K562 (cell line): Measurements from ENCODE around the gene B3GALT4. TPM values are rescaled to one million over a fixed set of nuclear protein-coding genes. Genes with fewer than 3 reads are reported as not detected.

Experiments
- ARID2 ChIP-seq: fragments of 450-650 bp; IDR thresholded peaks from 2 replicates; pipeline ENCODE4 v1.6.1; 2017; ENCODE audit warnings: antibody characterized with exemption, mild to moderate bottlenecking
- CBX1 ChIP-seq: sonication (generic); IDR thresholded peaks from 2 replicates; pipeline ENCODE4 v1.6.1; 2016; ENCODE audit warnings: antibody characterized with exemption, low read depth, mild to moderate bottlenecking
- EHMT2 ChIP-seq: fragments of 450-650 bp; IDR thresholded peaks from 2 replicates; pipeline ENCODE4 v1.6.1; 2018; ENCODE audit warnings: antibody characterized with exemption
- GTF3C2 ChIP-seq: IDR thresholded peaks from 3 replicates; pipeline ENCODE4 v1.6.1; 2011; ENCODE audit warnings: borderline replicate concordance, mild to moderate bottlenecking, moderate library complexity; ENCODE audit not compliant: insufficient read length; ENCODE audit errors: extremely low read depth
- HOXB6 ChIP-seq: fragments of 250-450 bp; sonication (Bioruptor Pico); IDR thresholded peaks from 2 replicates; pipeline ENCODE4 v1.5.1; 2022; ENCODE audit warnings: mild to moderate bottlenecking, borderline replicate concordance
- KAT2B ChIP-seq: IDR thresholded peaks from one replicate; pipeline ENCODE4 v1.6.1; 2012; ENCODE audit warnings: low read depth, mild to moderate bottlenecking, control low read depth, inconsistent platforms, low read length, moderate library complexity
- MLX ChIP-seq, 2 experiments: fragments of 450-650 bp in 1 of 2; sonication (generic) in 1 of 2; formaldehyde crosslinking; conservative IDR thresholded peaks; 2 replicates each; pipeline versions ENCODE4 v1.4.0 to v1.8.1; 2020 to 2022; ENCODE audit warnings: mild to moderate bottlenecking in 1 of 2, missing genetic modification reagents in 1 of 2
- PHF8 ChIP-seq: fragments of 200-600 bp; sonication (generic); IDR thresholded peaks from 2 replicates; pipeline ENCODE4 v1.6.1; 2012; ENCODE audit warnings: mixed run types, mild to moderate bottlenecking, inconsistent platforms, low read length, moderate library complexity, borderline replicate concordance
- POLR2B ChIP-seq: fragments of 450-650 bp; IDR thresholded peaks from 2 replicates; pipeline ENCODE4 v1.6.1; 2018; ENCODE audit warnings: low read depth; ENCODE audit not compliant: partially characterized antibody
- POLR2H ChIP-seq: IDR thresholded peaks from 2 replicates; pipeline ENCODE4 v1.6.1; 2016; ENCODE audit warnings: missing genetic modification characterization, low read depth, mild to moderate bottlenecking, control low read depth, missing compliant biosample characterization, moderate library complexity
- RHOXF2B ChIP-seq: fragments of 250-450 bp; sonication (Bioruptor Pico); conservative IDR thresholded peaks from 2 replicates; pipeline ENCODE4 v1.5.1; 2021
- SMARCC2 ChIP-seq: fragments of 450-650 bp; IDR thresholded peaks from 2 replicates; pipeline ENCODE4 v1.6.1; 2017; ENCODE audit warnings: antibody characterized with exemption, moderate library complexity, mild to moderate bottlenecking, low read depth
- ZBTB5 ChIP-seq: fragments of 450-650 bp; IDR thresholded peaks from 2 replicates; pipeline ENCODE4 v1.6.1; 2017; ENCODE audit warnings: antibody characterized with exemption
- ZFP91 ChIP-seq: sonication (generic); formaldehyde crosslinking; IDR thresholded peaks from 2 replicates; pipeline ENCODE4 v1.8.0; 2022; ENCODE audit warnings: mild to moderate bottlenecking, missing genetic modification reagents
- ZNF23 ChIP-seq: fragments of 250-450 bp; sonication (Bioruptor Pico); IDR thresholded peaks from 2 replicates; pipeline ENCODE4 v1.4.0; 2020; ENCODE audit warnings: mild to moderate bottlenecking
- ZNF232 ChIP-seq: sonication (generic); formaldehyde crosslinking; IDR thresholded peaks from 2 replicates; pipeline ENCODE4 v1.8.0; 2022; ENCODE audit warnings: mild to moderate bottlenecking, missing genetic modification reagents
- ZNF239 ChIP-seq: fragments of 250-450 bp; sonication (Bioruptor Pico); IDR thresholded peaks from 2 replicates; pipeline ENCODE4 v1.4.0; 2020; ENCODE audit warnings: mild to moderate bottlenecking
- ZNF324 ChIP-seq: fragments of 250-450 bp; sonication (Bioruptor Pico); IDR thresholded peaks from 2 replicates; pipeline ENCODE4 v1.4.0; 2020; ENCODE audit warnings: mild to moderate bottlenecking
- polyA plus RNA-seq, 8 experiments: library from polyadenylated mRNA; depleted of rRNA in 4 of 8; stranded (reverse) in 5 of 8; unstranded in 3 of 8; fragments of >200 nt; fragmentation: Nextera tagmentation in 2 of 8; fragmentation: Illumina TruSeq in 1 of 8; extraction: Ambion mirVana in 2 of 8; extraction: Trizol in 1 of 8; gene quantifications; 2 replicates each; pipeline versions ENCODE4 v1.2.1 to v1.2.3, GENCODE V29; 2011 to 2014; ENCODE audit warnings: inconsistent platforms in 1 of 8, missing spikeins in 1 of 8
- total RNA-seq, 7 experiments: library from RNA; depleted of rRNA in 6 of 7; stranded (reverse); fragments of >200 nt in 6 of 7; fragmentation: Illumina TruSeq in 2 of 7; extraction: Trizol in 2 of 7; gene quantifications; 2 replicates each; pipeline versions ENCODE4 v1.2.1 to v1.2.3, GENCODE V29; 2011 to 2021; ENCODE audit warnings: low replicate concordance in 1 of 7

Gene B3GALT4
- total and polyA plus RNA-seq, 9 of the 15 experiments (the other 6 are each of a cell fraction or from before 2014, with no cell fraction given): 0.11 to 1.3 (median 0.53) TPM; not detected in 1

GRCh38 chr6:33249732-33250630, 26.9 kb upstream of the B3GALT4 start (continued):
- TF ChIP-seq EHMT2: no peak
- TF ChIP-seq SMARCC2: peak; percentile 63; the same call in 1 of the 2 replicates
- 0 out of 2 replicates have a peak, but pooled peaks have one; percentile 47 for TF ChIP-seq ZFP91 (CRISPR knock-in tag)
- peak; percentile 51; the same call in 1 of the 2 replicates for TF ChIP-seq ARID2
- TF ChIP-seq ZNF232 (CRISPR knock-in tag): no peak
- TF ChIP-seq POLR2H (tag): peak; percentile 68; the same call in 1 of the 2 replicates
- TF ChIP-seq POLR2B: peak; percentile 10
- 0 out of 2 replicates have a peak, but pooled peaks have one; percentile 61 for TF ChIP-seq RHOXF2B (CRISPR knock-in tag)
- no peak for TF ChIP-seq CBX1
- TF ChIP-seq KAT2B: no peak
- no peak for TF ChIP-seq GTF3C2
- 0 out of 2 replicates have a peak, but pooled peaks have one; percentile 28 for TF ChIP-seq ZNF324 (CRISPR knock-in tag)
- no peak for TF ChIP-seq PHF8
- TF ChIP-seq ZBTB5: 0 out of 2 replicates have a peak, but pooled peaks have one; percentile 9
- TF ChIP-seq HOXB6 (CRISPR knock-in tag): no peak
- peak in 1 of 2 experiments; percentile 89; a peak in 1 of 4 replicates for TF ChIP-seq MLX (CRISPR knock-in tag; conservative IDR thresholded peaks at IDR 0.05)
- TF ChIP-seq ZNF239: no peak
- TF ChIP-seq ZNF23: no peak
